Measurements from ENCODE around the gene HOXB8.

Gene HOXB8

DNA sequence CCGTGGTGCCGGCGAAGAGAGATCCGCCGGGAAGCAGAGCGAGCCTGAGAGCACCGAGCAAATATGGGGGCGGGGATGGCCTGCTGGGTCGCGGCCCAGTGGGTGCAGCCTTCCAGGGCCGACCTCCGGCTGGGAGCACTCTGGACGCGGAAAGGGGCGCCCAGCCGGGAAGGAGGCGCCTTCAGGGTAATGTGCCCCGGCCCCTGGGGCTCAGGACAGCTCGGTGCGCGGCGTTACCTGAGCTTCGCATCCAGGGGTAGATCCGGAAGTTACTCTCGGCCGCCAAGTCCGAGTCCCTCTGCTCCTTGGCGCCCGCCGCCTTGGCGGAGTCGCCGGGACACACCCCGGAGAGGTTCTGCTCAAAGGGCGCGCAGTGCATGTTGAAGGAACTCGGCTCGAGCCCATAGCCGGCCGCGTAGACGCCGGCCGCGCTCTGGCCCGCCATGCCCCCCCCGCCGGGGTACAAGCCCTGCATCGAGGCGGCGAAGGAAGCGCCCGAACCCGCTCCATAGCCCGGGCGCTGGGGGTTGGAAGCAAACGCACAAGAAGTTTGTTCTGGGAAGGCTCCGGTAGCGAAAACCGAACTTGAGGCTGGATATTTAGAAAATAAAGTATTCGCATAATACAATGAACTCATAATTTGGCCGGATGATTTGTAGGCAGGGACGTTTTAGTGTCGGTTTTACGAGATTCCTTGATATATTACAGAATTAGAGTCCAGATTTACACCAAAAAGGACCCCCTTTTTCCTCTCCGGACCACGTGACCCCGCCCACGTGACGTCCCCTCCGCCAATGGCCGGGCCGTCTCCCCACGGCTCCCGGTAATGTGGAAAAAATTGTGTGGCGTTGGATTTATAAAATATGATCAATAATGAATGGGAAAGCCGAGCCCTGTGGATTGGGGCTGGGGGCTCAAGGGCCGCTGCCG, 4.5 kb downstream of the HOXB8 start, which contains the start of gene HOXB7:
TSS of gene HOXB7 (minus strand) at position 736 of the 930 bp plus-strand sequence. CDS start at position 637, 99 bp downstream.
- Histone ChIP-seq H3K4me3 (ENCODE audit: low read depth, low read length) (peak within 1 kb of the TSS; percentile 43), H3K36me3 (ENCODE audit: control insufficient read depth, insufficient read depth, low read length) (no peaks in the 10 kb centered on the region), H3K27me3 (ENCODE audit: control insufficient read depth, insufficient read depth, low read length) (peaks cover 97% of the 10 kb centered on the region), H3K4me1 (ENCODE audit: control insufficient read depth, insufficient read depth, low read length) (peaks cover 4% of the 10 kb centered on the region), H3K9ac (ENCODE audit: low read depth, low read length) (no peak within 1 kb of the TSS), H3K9me3 (ENCODE audit: control insufficient read depth, insufficient read depth, low read length) (no peaks in the 10 kb centered on the region)

DNA sequence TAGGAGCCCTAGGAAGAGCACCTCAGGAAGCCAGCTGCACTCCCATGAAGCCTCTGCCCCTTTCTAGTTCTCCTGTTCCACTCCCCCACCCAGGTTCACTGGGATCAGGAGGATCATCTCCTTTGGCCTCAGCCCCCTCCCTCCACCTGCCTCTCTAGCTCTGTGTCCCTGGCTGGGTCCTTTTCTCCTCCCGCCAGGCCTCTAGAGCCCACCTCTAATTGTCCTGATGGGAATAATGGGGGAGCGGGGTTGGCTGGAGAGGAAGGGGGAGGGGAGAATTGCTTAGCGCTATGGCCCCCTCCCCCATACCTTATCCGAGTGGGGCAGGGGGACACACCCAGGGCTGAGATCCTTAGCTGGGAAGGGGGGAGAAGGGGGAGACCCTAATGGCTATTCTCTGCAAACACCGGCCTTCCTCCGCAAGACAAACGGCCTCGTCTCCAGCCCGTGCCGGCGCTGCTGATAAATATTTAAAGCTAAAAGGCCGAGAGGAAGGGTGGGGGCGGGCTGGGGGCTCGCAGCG, 5.3 kb downstream of the HOXB8 start:
- Histone ChIP-seq H3K4me1 (ENCODE audit: control insufficient read depth, insufficient read depth, low read length) (peaks cover 4% of the 10 kb centered on the region), H3K9me3 (ENCODE audit: control insufficient read depth, insufficient read depth, low read length) (no peaks in the 10 kb centered on the region), H3K9ac (ENCODE audit: low read depth, low read length) (no peak overlapping the region), H3K36me3 (ENCODE audit: control insufficient read depth, insufficient read depth, low read length) (no peaks in the 10 kb centered on the region), H3K4me3 (ENCODE audit: low read depth, low read length) (peak overlapping the region; percentile 43), H3K27me3 (ENCODE audit: control insufficient read depth, insufficient read depth, low read length) (peaks cover 97% of the 10 kb centered on the region)

DNA sequence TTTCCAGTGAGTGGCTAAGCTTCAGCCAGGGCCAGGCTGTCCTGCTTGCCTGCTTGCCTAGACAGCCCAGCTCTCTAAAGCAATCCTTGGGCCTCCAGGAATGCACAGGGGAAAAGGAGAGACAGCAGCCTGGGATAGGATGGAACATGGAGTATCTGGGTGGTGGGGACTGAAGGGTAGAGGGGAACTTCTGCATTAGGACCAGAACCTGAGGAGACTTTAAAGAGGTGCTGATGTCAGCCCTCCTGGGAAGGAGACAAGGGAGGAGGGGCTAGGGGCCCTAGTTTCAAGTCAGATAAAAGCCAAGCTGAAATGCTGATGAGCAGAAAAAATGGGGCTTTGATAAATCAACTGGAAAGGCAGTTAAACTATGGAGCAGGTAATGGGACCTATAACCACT, 6.1 kb downstream of the HOXB8 start:
- Histone ChIP-seq H3K4me3 (ENCODE audit: low read depth, low read length) (peak overlapping the region; percentile 43), H3K27me3 (ENCODE audit: control insufficient read depth, insufficient read depth, low read length) (peaks cover 97% of the 10 kb centered on the region), H3K4me1 (ENCODE audit: control insufficient read depth, insufficient read depth, low read length) (peaks cover 4% of the 10 kb centered on the region), H3K9me3 (ENCODE audit: control insufficient read depth, insufficient read depth, low read length) (no peaks in the 10 kb centered on the region), H3K9ac (ENCODE audit: low read depth, low read length) (no peak overlapping the region), H3K36me3 (ENCODE audit: control insufficient read depth, insufficient read depth, low read length) (no peaks in the 10 kb centered on the region)

DNA sequence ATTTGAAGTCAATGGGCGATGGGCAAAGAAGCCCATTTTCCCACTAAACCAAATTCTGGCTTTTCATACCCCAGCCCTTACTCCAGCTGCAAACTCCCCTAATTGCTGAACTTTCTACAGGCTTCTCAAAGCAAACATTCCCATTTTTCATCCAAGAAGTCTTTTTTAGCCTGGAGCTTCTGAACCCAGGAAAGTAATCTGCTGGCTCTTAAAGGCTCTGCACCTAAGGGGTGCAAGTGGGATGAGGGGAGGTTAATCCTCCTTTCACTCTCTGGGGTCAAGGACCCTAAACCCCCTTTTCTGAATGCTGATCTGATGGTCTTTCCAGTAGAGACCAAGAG, 6.6 kb downstream of the HOXB8 start:
- Histone ChIP-seq H3K4me3 (ENCODE audit: low read depth, low read length) (peak overlapping the region; percentile 22), H3K4me1 (ENCODE audit: control insufficient read depth, insufficient read depth, low read length) (peaks cover 4% of the 10 kb centered on the region), H3K27me3 (ENCODE audit: control insufficient read depth, insufficient read depth, low read length) (peaks cover 98% of the 10 kb centered on the region), H3K36me3 (ENCODE audit: control insufficient read depth, insufficient read depth, low read length) (no peaks in the 10 kb centered on the region), H3K9me3 (ENCODE audit: control insufficient read depth, insufficient read depth, low read length) (no peaks in the 10 kb centered on the region), H3K9ac (ENCODE audit: low read depth, low read length) (no peak overlapping the region)

DNA sequence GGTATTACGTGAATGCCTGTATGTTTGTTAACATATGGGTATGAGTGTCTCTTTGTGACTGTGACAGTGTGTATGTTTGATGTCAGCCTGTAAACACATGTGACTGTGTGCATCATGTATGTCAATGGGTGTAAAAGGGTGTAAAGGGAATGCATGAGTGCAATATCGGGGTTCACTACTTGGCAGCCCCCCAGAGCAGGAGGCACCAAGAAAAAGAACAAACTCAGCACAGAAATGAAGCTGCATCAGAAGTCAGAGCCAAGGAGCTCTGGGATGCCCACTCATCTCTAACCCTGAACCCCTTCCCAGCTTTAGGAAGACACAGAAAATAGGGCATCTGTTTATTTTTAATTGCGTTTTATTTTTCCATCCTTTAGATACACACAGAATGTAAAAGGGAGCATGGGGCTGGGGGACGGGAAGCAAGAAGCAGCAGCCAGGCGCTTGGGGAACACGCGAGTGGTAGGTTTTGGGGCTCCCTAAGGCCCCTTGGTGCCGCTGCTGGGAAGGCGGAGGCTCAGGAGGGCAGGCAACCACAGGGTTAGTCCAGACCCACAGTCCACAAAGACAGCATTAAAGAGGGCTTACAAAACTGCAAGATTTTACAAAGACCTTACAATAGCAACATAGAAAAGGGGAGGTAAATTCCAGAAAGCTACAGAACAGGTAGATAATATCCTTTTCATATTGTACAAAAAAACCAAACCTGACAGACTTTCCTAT, 8.0 kb downstream of the HOXB8 start:
- Histone ChIP-seq H3K9me3 (ENCODE audit: control insufficient read depth, insufficient read depth, low read length) (no peaks in the 10 kb centered on the region), H3K9ac (ENCODE audit: low read depth, low read length) (no peak overlapping the region), H3K4me1 (ENCODE audit: control insufficient read depth, insufficient read depth, low read length) (peaks cover 2% of the 10 kb centered on the region), H3K27me3 (ENCODE audit: control insufficient read depth, insufficient read depth, low read length) (peaks cover 99% of the 10 kb centered on the region), H3K36me3 (ENCODE audit: control insufficient read depth, insufficient read depth, low read length) (no peaks in the 10 kb centered on the region), H3K4me3 (ENCODE audit: low read depth, low read length) (no peak overlapping the region)

DNA sequence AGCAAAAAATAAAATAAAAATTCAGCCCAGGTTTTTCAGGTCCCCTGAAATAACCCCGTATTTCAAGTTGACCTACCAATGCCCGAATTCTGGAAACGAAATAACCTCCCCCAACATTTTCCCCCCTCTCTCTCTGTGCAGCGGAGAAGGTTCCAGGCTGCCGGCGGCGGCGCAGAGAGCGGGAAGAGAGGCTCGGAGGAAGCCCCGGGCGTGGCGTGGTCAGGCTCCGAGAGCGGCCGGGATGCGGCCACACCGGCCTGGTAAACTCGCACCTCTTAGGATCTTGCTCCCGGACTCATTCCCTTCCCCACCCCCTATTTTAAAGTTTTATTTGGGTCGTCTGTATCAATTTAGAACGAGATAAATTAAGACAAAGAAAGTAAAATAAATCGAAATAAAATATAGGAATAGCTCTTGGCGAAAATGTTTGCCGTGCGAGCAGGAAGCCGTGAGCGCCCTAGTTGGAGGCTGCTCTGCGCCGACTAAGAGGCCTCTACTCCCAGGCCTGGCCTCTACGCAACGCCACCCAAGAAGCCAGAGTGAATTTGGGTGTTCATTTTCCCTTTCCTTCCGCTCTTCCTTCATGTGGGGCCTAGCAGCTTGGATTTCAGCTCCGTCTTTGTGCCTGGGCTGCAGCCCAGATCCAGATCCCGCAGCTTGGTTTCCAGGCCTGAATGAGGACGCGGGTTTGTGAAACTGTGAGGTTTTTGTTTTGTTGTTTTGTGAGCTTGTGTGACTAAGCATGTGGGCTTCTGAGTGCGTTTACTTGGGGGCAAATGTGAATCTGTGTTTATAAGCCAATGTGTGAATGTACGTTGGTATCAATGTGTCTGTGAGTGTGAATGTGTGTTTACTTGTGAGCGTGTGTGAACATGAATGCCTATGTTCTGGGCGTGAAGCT, 8.9 kb downstream of the HOXB8 start:
- Histone ChIP-seq H3K27me3 (ENCODE audit: control insufficient read depth, insufficient read depth, low read length) (peaks cover 99% of the 10 kb centered on the region), H3K4me1 (ENCODE audit: control insufficient read depth, insufficient read depth, low read length) (peaks cover 2% of the 10 kb centered on the region), H3K4me3 (ENCODE audit: low read depth, low read length) (peak overlapping the region; percentile 37), H3K9me3 (ENCODE audit: control insufficient read depth, insufficient read depth, low read length) (no peaks in the 10 kb centered on the region), H3K9ac (ENCODE audit: low read depth, low read length) (no peak overlapping the region), H3K36me3 (ENCODE audit: control insufficient read depth, insufficient read depth, low read length) (no peaks in the 10 kb centered on the region)

DNA sequence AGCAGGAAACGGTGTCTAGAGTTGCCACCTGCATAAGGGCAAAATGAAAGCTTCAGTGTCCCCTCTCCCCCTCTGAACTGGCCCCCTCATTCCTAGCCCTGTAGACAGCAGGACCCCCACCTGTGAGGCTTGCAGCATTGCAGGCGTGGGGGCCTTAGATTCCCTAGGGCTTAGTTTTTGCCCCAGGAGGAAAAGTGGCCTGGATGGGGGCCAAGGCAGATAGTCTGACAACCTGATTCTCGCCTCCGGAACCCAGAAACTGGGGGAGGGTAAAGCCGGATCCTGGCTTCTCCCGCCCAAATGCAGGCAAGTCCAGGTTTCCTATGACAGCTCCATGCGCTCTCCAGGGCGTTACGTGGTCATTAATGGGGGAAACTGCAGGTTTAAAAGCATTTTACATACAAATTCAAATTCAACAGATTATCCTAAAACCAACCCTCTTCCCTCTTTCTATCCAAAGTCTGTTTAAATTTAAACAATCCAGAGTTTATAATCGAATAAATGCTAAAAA, 9.6 kb downstream of the HOXB8 start:
- Histone ChIP-seq H3K36me3 (ENCODE audit: control insufficient read depth, insufficient read depth, low read length) (no peaks in the 10 kb centered on the region), H3K9me3 (ENCODE audit: control insufficient read depth, insufficient read depth, low read length) (no peaks in the 10 kb centered on the region), H3K4me1 (ENCODE audit: control insufficient read depth, insufficient read depth, low read length) (peaks cover 2% of the 10 kb centered on the region), H3K27me3 (ENCODE audit: control insufficient read depth, insufficient read depth, low read length) (peaks cover 99% of the 10 kb centered on the region), H3K9ac (ENCODE audit: low read depth, low read length) (no peak overlapping the region), H3K4me3 (ENCODE audit: low read depth, low read length) (no peak overlapping the region)

DNA sequence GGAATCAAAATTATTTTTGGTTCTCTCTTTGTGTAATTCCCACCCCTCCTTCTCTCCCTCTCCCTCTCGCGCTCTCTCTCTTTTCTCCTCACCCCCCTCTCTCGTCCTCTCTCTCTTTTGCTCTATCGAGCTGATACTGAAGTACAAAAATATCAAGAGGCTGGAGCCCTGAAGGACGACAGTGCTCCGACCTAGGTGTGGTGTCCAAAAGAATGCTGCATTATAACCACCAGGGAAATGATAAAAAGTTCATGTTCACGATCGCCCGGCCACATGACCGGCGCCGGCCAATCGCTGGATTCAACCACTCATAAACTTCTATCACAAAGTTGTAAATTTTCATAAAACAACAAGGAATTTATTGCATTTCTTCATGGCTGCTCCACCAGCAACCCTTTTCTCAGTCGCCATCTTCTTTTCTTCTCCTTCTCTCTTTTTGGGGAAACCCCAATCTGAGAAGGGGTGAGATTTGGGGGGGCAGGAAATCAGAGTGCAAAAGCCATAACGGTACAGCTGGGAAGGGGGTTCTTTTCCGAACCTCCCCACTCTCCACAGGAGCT, 10.2 kb downstream of the HOXB8 start, which contains the start of gene HOXB6:
TSS of gene HOXB6 (minus strand) at position 217 of the 560 bp plus-strand sequence. CDS start 6,836 bp downstream, outside the sequence.
- Histone ChIP-seq H3K27me3 (ENCODE audit: control insufficient read depth, insufficient read depth, low read length) (peaks cover 99% of the 10 kb centered on the region), H3K4me1 (ENCODE audit: control insufficient read depth, insufficient read depth, low read length) (peaks cover 2% of the 10 kb centered on the region), H3K36me3 (ENCODE audit: control insufficient read depth, insufficient read depth, low read length) (no peaks in the 10 kb centered on the region), H3K4me3 (ENCODE audit: low read depth, low read length) (peak within 1 kb of the TSS; percentile 13), H3K9ac (ENCODE audit: low read depth, low read length) (no peak within 1 kb of the TSS), H3K9me3 (ENCODE audit: control insufficient read depth, insufficient read depth, low read length) (no peaks in the 10 kb centered on the region)

DNA sequence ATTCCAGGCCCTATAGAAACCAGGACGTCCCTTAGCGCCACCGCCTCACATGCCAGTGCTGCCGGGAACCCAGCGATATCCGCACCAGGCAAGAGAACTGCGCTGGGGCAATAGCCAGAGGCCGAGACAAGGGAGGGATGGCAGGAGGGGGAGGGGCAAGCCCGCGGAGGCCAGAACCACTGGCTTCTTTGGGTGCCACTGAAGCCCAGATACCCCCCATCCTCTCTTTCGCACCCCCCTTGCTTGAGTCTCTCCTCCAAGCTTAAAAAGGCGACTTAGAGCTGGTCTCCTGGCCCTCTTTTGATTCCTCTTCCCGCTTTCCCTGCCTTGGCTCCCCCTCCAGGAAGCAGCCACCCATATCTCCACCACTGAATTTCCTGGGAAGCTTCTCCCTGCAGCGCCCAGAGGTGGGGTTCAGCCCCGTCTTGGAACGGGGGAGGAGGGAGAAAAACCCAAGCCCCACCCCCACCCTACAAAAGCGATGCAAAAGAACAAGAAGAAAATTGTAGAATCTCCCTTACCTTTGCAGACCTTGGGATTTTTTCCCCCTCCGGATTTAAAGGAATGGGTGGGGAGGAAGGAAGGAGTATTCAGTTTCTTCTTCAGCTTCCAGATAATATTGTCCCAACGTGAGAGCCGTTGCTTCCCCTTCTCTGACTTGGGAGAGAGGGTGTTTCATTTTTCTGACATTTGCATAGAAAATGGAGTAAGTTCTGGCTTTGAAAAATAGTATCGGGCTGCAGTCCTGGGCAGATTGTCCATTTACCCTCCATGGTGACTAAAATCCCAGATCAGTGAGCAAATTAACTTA, 10.9 kb downstream of the HOXB8 start:
- Histone ChIP-seq H3K4me1 (ENCODE audit: control insufficient read depth, insufficient read depth, low read length) (no peaks in the 10 kb centered on the region), H3K9me3 (ENCODE audit: control insufficient read depth, insufficient read depth, low read length) (no peaks in the 10 kb centered on the region), H3K9ac (ENCODE audit: low read depth, low read length) (no peak overlapping the region), H3K27me3 (ENCODE audit: control insufficient read depth, insufficient read depth, low read length) (peaks cover 99% of the 10 kb centered on the region), H3K4me3 (ENCODE audit: low read depth, low read length) (peak overlapping the region; percentile 13), H3K36me3 (ENCODE audit: control insufficient read depth, insufficient read depth, low read length) (no peaks in the 10 kb centered on the region)

Data from iPS-15b (cell line).